LHCN-M2 (cell line): Measurements from ENCODE around the gene CCDC106. TPM values are rescaled to one million over a fixed set of nuclear protein-coding genes. Genes with fewer than 3 reads are reported as not detected.

Experiments used
- DNase-seq: peaks from one replicate; pipeline ENCODE4 v3.0.0-alpha.2; 2012; ENCODE audit warnings: low read depth
- total RNA-seq: library from RNA; depleted of rRNA; stranded (reverse); fragments of >200 nt; gene quantifications from 2 replicates; pipeline ENCODE4 v1.2.3, GENCODE V29; 2014; rRNA removed

CCDC106 gene
- total RNA-seq, 1 experiment from 2014 or later = 15.3 TPM

- no peak for DNase-seq
Measured at GRCh38 chr19:55694656-55695491, 46.9 kb downstream of the CCDC106 start.

- no peak for DNase-seq
Measured at GRCh38 chr19:55695511-55696290, 47.7 kb downstream of the CCDC106 start.

GRCh38 chr19:55696301-55697068 is 48.5 kb downstream of the CCDC106 start:
- no peak for DNase-seq

GRCh38 chr19:55697069-55697440 is 49.0 kb downstream of the CCDC106 start:
- DNase-seq = no peak

GRCh38 chr19:55697698-55698097 is 49.7 kb downstream of the CCDC106 start:
- no peak for DNase-seq

GRCh38 chr19:55698256-55698655 is 50.2 kb downstream of the CCDC106 start:
- no peak for DNase-seq

GRCh38 chr19:55699221-55699620 is 51.2 kb downstream of the CCDC106 start:
- no peak for DNase-seq

- DNase-seq = no peak
Measured at GRCh38 chr19:55700813-55701212, 52.8 kb downstream of the CCDC106 start.

- no peak for DNase-seq
Measured at GRCh38 chr19:55702131-55702627, 54.2 kb downstream of the CCDC106 start.

Other genes with a start within 250 kb of the CCDC106 start
- gene UBE2S, start 240.4 kb upstream of the CCDC106 start, total RNA-seq = 254 and 267 TPM in 2 replicates
- gene SHISA7, start 204.9 kb upstream of the CCDC106 start, total RNA-seq = 0.06 TPM in 1 of 2 replicates, not detected in the other
- gene ISOC2, start 186.6 kb upstream of the CCDC106 start, total RNA-seq = 89.8 and 90.2 TPM in 2 replicates
- not detected in 2 replicates for gene C19orf85, start 183.5 kb upstream of the CCDC106 start, total RNA-seq
- 2.7 and 9.2 TPM in 2 replicates for gene ZNF628, start 171.6 kb upstream of the CCDC106 start, total RNA-seq
- gene NAT14, start 163.0 kb upstream of the CCDC106 start, total RNA-seq = 23.7 and 25.8 TPM in 2 replicates
- gene SSC5D, start 159.8 kb upstream of the CCDC106 start, total RNA-seq = 0.34 and 0.45 TPM in 2 replicates
- gene SBK2, start 111.1 kb upstream of the CCDC106 start, total RNA-seq = 0.71 and 1.5 TPM in 2 replicates
- gene SBK3, start 102.7 kb upstream of the CCDC106 start, total RNA-seq = 0.17 and 0.26 TPM in 2 replicates
- 7.3 and 7.7 TPM in 2 replicates for gene ZNF579, start 67.4 kb upstream of the CCDC106 start, total RNA-seq
- gene FIZ1, start 48.7 kb upstream of the CCDC106 start, total RNA-seq = 4.7 and 7.4 TPM in 2 replicates
- gene ZNF524, start 47.9 kb upstream of the CCDC106 start, total RNA-seq = 13.4 and 14.0 TPM in 2 replicates
- 2.2 and 3.0 TPM in 2 replicates for gene ZNF865, start 42.6 kb upstream of the CCDC106 start, total RNA-seq
- 3.3 and 5.5 TPM in 2 replicates for gene ZNF784, start 23.6 kb upstream of the CCDC106 start, total RNA-seq
- gene ZNF580, start 7.2 kb upstream of the CCDC106 start, total RNA-seq = 8.7 and 15.3 TPM in 2 replicates
- gene ZNF581, start 4.6 kb upstream of the CCDC106 start, total RNA-seq = 11.4 and 15.4 TPM in 2 replicates
- 168 and 174 TPM in 2 replicates for gene U2AF2, start 6.8 kb downstream of the CCDC106 start, total RNA-seq
- gene EPN1, start 27.0 kb downstream of the CCDC106 start, total RNA-seq = 126 and 145 TPM in 2 replicates
- not detected in 2 replicates for gene NLRP9, start 90.2 kb downstream of the CCDC106 start, total RNA-seq
- not detected in 2 replicates for gene RFPL4A, start 110.9 kb downstream of the CCDC106 start, total RNA-seq
- gene RFPL4AL1, start 120.9 kb downstream of the CCDC106 start, total RNA-seq = not detected in 2 replicates
- 0.11 TPM in 1 of 2 replicates, not detected in the other for gene NLRP11, start 183.8 kb downstream of the CCDC106 start, total RNA-seq
- not detected in 2 replicates for gene NLRP4, start 188.3 kb downstream of the CCDC106 start, total RNA-seq